Subcutaneous adipose tissue (tissue), 4 donors: ENCODE results near the gene KDM8. TPM values are rescaled to one million over a fixed set of nuclear protein-coding genes. Genes with fewer than 3 reads are reported as not detected.

Experiments
- total RNA-seq, 4 donors: library from RNA; depleted of rRNA; stranded (reverse); fragments of >200 nt; gene quantifications; one replicate each; pipeline ENCODE4 v1.1.0, GENCODE V29; 2016
- TF ChIP-seq, protein P1 (sequence below): fragments of 450-650 bp; IDR thresholded peaks from one replicate; pipeline ENCODE4 v1.5.1; 2016; ENCODE audit warnings: low read depth, mild to moderate bottlenecking, control low read depth, antibody characterized with exemption, moderate library complexity

The KDM8 gene
- total RNA-seq, 4 donors from 2014 or later, result 2.7 to 5.5 (median 4.3) TPM

- TF ChIP-seq, protein P1, sequence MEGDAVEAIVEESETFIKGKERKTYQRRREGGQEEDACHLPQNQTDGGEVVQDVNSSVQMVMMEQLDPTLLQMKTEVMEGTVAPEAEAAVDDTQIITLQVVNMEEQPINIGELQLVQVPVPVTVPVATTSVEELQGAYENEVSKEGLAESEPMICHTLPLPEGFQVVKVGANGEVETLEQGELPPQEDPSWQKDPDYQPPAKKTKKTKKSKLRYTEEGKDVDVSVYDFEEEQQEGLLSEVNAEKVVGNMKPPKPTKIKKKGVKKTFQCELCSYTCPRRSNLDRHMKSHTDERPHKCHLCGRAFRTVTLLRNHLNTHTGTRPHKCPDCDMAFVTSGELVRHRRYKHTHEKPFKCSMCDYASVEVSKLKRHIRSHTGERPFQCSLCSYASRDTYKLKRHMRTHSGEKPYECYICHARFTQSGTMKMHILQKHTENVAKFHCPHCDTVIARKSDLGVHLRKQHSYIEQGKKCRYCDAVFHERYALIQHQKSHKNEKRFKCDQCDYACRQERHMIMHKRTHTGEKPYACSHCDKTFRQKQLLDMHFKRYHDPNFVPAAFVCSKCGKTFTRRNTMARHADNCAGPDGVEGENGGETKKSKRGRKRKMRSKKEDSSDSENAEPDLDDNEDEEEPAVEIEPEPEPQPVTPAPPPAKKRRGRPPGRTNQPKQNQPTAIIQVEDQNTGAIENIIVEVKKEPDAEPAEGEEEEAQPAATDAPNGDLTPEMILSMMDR, result no peak
These were observed 67.0 kb downstream of the KDM8 start for GRCh38 chr16:27270349-27270748.

Other genes with a start within 250 kb of the KDM8 start
- gene C16orf82, start 136.6 kb upstream of the KDM8 start, total RNA-seq, result not detected
- 10 to 100 TPM; 36.4 to 42.0 (median 40.6) TPM for gene NSMCE1, start 65.2 kb downstream of the KDM8 start, total RNA-seq
- gene IL4R, start 110.4 kb downstream of the KDM8 start, total RNA-seq, result 10 to 100 TPM; 14.7 to 37.3 (median 30.4) TPM
- gene IL21R, start 198.6 kb downstream of the KDM8 start, total RNA-seq, result under 1 TPM in 1 of 4 donors, not detected in 3; 0.51 TPM